Testis (tissue), 3 donors: ENCODE measurements around the gene TMIGD1. TPM values are rescaled to one million over a fixed set of nuclear protein-coding genes. Genes with fewer than 3 reads are reported as not detected.

Experiments
- DNase-seq: peaks from one replicate; pipeline ENCODE4 v3.0.0-alpha.2; 2019
- H3K27ac ChIP-seq, 2 donors: fragments of 200-600 bp; sonication (generic); one replicate each; pipeline ENCODE4 v1.5.1; 2019
- H3K27me3 ChIP-seq: fragments of 200-600 bp; sonication (generic); one replicate; pipeline ENCODE4 v1.5.1; 2019
- H3K36me3 ChIP-seq: fragments of 200-600 bp; sonication (generic); one replicate; pipeline ENCODE4 v1.5.1; 2017; ENCODE audit warnings: low read depth; ENCODE audit errors: missing control alignments
- H3K4me1 ChIP-seq: fragments of 200-600 bp; sonication (generic); one replicate; pipeline ENCODE4 v1.5.1; 2019
- H3K4me3 ChIP-seq, 2 donors: fragments of 200-600 bp; sonication (generic); one replicate each; pipeline ENCODE4 v1.5.1; 2017 to 2019
- H3K9me3 ChIP-seq: fragments of 200-600 bp; sonication (generic); one replicate; pipeline ENCODE4 v1.5.1; 2017
- CTCF ChIP-seq, 3 experiments: fragments of 450-650 bp in 2 of 3; fragments of 200-600 bp in 1 of 3; sonication (generic) in 1 of 3; IDR thresholded peaks; one replicate each; pipeline ENCODE4 v1.5.1; 2016 to 2019; ENCODE audit warnings: antibody characterized with exemption in 3 of 3, mild to moderate bottlenecking in 2 of 3, moderate library complexity in 1 of 3
- POLR2A ChIP-seq: fragments of 450-650 bp; IDR thresholded peaks from one replicate; pipeline ENCODE4 v1.6.1; 2017; ENCODE audit warnings: antibody characterized with exemption, mild to moderate bottlenecking, moderate library complexity
- WGBS, 2 donors: methylation state at CpG; one replicate each; pipeline ENCODE4 v1.1.5; 2018; 5-methylcytosine and 5-hydroxymethylcytosine counted together
- intact Hi-C: fragments of 100-400 bp; cut with DNase I; formaldehyde crosslinking; loops from one replicate; pipeline ENCODE4 v1.15.1; 2023; ENCODE audit warnings: low total_unique reads
- polyA plus RNA-seq: library from polyadenylated mRNA; stranded (reverse); fragments of 350-450 nt; fragmentation: Illumina TruSeq; extraction: RNeasy Lipid Tissue Mini Kit (QIAGEN cat#74804); gene quantifications from one replicate; pipeline ENCODE4 v1.2.3, GENCODE V29; 2014; ENCODE audit warnings: low read depth, low replicate concordance; ENCODE audit not compliant: insufficient read depth
- total RNA-seq, 2 donors: library from RNA; depleted of rRNA; stranded (reverse); fragments of >200 nt; gene quantifications; one replicate each; pipeline ENCODE4 v1.2.3, GENCODE V29; 2016

Gene TMIGD1
- total and polyA plus RNA-seq, 3 donors from 2014 or later = not detected

DNA sequence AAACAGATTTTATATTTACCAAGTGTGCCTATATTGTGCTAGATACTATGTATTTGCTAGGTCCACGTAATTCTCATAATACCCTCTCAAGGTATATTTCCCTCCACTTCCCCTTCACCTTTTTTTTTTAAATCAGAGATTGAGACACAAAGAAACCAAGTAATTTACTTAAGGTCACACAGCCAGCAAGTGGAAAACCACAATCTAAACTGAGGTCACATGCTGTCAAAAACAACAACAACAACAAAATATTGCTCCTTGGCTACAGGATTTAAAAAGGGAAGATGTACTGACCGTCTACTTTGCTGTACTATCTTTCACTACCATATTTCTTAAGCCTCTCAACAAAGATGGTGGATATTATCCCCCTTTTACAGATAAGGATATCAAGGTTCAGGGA is 57.9 kb downstream of the TMIGD1 start:
- 81 to 89% methylated on average over 2 of the region's 2 CpGs for WGBS, 2 donors
- H3K27ac ChIP-seq = no peak overlapping the region
- intact Hi-C loops = loop anchor here (10.0 kb wide), 1 partner anchor 151 kb away; no protein-coding TSS in a partner anchor
- no peak for DNase-seq
- no peaks in the 10 kb centered on the region for H3K36me3 ChIP-seq
- no peaks in the 10 kb centered on the region for H3K27me3 ChIP-seq
- TF ChIP-seq POLR2A (no peak), CTCF (IDR thresholded peaks at IDR 0.05) (no peak)
- H3K4me3 ChIP-seq = no peak overlapping the region
- H3K4me1 ChIP-seq = no peaks in the 10 kb centered on the region
- no peaks in the 10 kb centered on the region for H3K9me3 ChIP-seq

GRCh38 chr17:30274887-30275286 is 59.0 kb downstream of the TMIGD1 start:
- Histone ChIP-seq H3K27me3 (no peaks in the 10 kb centered on the region), H3K4me3 (no peak overlapping the region), H3K9me3 (no peaks in the 10 kb centered on the region), H3K36me3 (no peaks in the 10 kb centered on the region), H3K4me1 (no peaks in the 10 kb centered on the region), H3K27ac (no peak overlapping the region)
- intact Hi-C loops = loop anchor here (10.0 kb wide), 1 partner anchor 150 kb away; no protein-coding TSS in a partner anchor
- 91 to 98% methylated on average over 3 of the region's 3 CpGs for WGBS, 2 donors
- no peak for TF ChIP-seq CTCF (IDR thresholded peaks at IDR 0.05)
- no peak for TF ChIP-seq POLR2A
- no peak for DNase-seq

- no peaks in the 10 kb centered on the region for H3K27me3 ChIP-seq
- 74 to 95% methylated on average over 6 of the region's 6 CpGs for WGBS, 2 donors
- no peaks in the 10 kb centered on the region for H3K4me1 ChIP-seq
- no peaks in the 10 kb centered on the region for H3K36me3 ChIP-seq
- TF ChIP-seq POLR2A (no peak), CTCF (IDR thresholded peaks at IDR 0.05) (no peak)
- DNase-seq = no peak
- intact Hi-C loops = loop anchor here (10.0 kb wide), 1 partner anchor 149 kb away; no protein-coding TSS in a partner anchor
- H3K27ac ChIP-seq = no peak overlapping the region
- H3K9me3 ChIP-seq = no peaks in the 10 kb centered on the region
- H3K4me3 ChIP-seq = no peak overlapping the region
Measured at GRCh38 chr17:30273373-30273772, 60.5 kb downstream of the TMIGD1 start.

DNA sequence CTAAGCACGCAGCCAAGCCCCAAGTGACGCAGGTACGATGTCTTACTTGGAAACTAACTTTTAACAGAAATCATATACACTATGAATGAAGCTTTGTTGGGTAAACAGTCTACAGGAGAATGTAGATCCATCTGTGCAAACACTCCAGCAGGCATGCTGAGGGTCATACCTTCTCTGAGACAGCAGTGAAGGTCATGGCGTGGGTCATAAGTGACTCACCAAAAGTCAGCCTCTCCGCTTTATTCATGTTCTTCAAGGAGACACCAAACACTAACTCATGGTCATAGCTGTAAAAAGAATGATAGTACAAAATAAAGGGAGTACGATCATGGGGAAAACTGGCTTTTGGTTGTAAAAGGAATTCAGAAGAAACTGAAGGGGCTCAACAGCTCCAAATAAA is 62.8 kb downstream of the TMIGD1 start:
- WGBS, 2 donors = 73 to 86% methylated on average over 6 of the region's 6 CpGs
- no peaks in the 10 kb centered on the region for H3K4me1 ChIP-seq
- TF ChIP-seq POLR2A = no peak
- TF ChIP-seq CTCF (IDR thresholded peaks at IDR 0.05) = no peak
- intact Hi-C loops = loop anchor here (10.0 kb wide), 1 partner anchor 146 kb away; no protein-coding TSS in a partner anchor
- H3K4me3 ChIP-seq = no peak overlapping the region
- no peak overlapping the region for H3K27ac ChIP-seq
- H3K36me3 ChIP-seq = no peaks in the 10 kb centered on the region
- no peaks in the 10 kb centered on the region for H3K27me3 ChIP-seq
- no peaks in the 10 kb centered on the region for H3K9me3 ChIP-seq
- DNase-seq = no peak

- Histone ChIP-seq H3K4me3 (no peak overlapping the region), H3K27ac (no peak overlapping the region), H3K4me1 (peaks cover 11% of the 10 kb centered on the region), H3K9me3 (no peaks in the 10 kb centered on the region), H3K36me3 (no peaks in the 10 kb centered on the region), H3K27me3 (no peaks in the 10 kb centered on the region)
- WGBS, 2 donors = 94 to 100% methylated on average over 2 of the region's 2 CpGs
- intact Hi-C loops = no loop called here
- DNase-seq = no peak
- no peak for TF ChIP-seq POLR2A
- no peak for TF ChIP-seq CTCF (IDR thresholded peaks at IDR 0.05)
Measured at GRCh38 chr17:30267625-30268024, 66.2 kb downstream of the TMIGD1 start.
